ENCODE data around the gene SORT1.

Gene SORT1

GRCh38 chr1:109272831-109273547 is 124.7 kb downstream of the SORT1 start:
- peak; percentile 60 for DNase-seq (ENCODE audit: low spot score)

DNA sequence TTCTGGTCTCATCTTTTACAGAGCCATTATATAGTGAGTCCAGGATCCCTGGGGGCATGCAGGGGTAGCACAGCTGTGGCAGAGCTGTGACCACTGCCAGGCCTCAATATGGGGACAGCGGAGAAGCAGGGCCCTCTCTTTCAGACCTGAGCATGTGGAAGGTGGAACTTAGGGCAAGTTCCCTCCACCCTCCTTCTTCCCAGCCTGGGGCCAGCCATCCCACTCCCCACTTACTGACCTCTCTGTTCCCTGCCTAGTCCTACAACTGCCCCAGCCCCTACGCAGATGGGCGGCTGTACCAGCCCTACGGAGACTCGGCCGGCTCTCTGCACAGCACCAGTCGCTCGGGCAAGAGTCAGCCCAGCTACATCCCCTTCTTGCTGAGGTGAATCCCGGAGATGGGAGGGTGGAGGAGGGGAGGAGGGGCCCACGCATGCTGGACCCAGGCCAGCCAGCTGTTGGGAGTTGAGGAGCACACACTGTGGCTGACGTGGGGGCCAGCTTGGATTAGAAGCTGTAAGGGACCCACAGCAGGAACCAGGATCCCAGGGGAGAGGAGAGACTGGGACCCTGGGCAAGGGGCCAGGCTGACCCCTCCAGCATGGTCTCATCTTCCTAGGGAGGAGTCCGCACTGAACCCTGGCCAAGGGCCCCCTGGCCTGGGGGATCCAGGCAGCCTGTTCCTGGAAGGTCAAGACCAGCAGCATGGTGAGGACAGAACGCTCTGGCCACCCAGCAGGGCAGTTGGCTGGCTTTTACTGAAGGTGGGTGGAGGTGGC is 125.5 kb downstream of the SORT1 start:
- no peak for DNase-seq (ENCODE audit: low spot score)

- no peak for DNase-seq (ENCODE audit: low spot score)
Observed at GRCh38 chr1:109271458-109271857, 126.3 kb downstream of the SORT1 start.

DNA sequence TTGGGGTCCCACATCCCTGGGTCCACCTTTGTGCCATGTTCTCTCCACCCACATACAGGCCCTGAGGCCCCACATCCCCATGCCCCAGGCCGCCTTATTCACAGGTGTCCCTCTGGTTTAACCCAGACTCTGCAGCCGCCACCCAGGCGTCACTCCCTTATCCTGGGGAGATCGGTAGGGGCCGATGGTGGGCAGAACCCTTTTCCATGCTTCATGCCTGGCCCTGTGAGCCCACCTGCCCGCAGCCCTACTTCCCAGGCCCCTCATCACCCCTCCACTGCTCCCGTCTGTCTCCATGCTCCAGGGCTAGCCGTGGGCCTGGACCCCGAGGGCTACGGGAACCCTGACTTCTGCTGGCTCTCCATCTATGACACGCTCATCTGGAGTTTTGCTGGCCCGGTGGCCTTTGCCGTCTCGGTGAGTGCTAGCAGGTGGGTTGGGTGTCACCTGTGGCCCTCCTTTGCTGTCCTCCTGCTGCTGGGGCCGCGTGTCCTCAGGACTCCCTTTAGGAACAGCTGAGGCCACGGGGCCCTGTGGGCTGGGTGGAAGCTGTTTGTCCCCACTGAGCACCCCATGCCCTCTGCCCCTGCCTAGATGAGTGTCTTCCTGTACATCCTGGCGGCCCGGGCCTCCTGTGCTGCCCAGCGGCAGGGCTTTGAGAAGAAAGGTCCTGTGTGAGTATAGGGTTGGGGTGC is 126.9 kb downstream of the SORT1 start:
- DNase-seq (ENCODE audit: low spot score) = no peak

DNA sequence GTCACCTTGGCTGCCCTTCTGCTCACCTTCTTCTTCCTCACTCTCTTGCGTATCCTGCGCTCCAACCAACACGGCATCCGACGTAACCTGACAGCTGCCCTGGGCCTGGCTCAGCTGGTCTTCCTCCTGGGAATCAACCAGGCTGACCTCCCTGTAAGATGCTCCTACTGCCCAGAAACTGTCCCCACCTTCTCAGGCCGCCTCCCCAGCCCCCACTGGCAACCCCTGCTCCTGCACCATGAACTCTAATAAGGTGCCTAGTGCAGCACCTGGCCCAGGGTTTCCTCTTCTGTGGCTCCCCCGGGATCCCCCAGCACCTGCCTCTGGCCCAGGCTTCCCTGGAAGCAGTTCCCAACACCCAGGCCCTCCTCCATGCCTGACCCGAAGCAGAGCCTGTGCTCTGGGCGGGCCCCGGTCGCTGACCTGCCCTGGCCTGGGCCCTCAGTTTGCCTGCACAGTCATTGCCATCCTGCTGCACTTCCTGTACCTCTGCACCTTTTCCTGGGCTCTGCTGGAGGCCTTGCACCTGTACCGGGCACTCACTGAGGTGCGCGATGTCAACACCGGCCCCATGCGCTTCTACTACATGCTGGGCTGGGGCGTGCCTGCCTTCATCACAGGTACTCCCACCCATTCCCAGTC is 127.6 kb downstream of the SORT1 start:
- no peak for DNase-seq (ENCODE audit: low spot score)

DNA sequence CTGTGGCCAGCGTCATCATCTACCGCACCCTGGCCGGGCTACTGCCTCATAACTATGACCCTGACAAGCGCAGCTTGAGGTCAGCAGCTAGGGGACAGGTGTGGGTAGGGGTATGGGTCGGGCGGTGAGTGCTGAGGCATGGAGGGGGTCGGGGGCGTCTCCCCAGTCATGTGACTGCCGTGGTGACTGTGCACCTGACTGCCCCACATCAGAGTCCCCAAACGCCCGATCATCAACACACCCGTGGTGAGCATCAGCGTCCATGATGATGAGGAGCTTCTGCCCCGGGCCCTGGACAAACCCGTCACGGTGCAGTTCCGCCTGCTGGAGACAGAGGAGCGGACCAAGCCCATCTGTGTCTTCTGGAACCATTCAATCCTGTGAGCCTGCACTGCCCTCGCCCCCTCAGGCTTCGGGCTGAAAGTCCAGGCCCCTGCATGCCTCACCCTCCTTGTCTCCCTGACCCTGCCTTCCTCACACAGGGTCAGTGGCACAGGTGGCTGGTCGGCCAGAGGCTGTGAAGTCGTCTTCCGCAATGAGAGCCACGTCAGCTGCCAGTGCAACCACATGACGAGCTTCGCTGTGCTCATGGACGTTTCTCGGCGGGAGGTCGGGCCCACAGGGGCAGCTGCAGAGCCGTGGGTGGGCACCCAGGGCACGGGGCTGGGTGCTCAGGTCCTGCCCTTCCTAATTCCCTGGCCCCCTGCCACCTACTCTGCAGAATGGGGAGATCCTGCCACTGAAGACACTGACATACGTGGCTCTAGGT is 128.3 kb downstream of the SORT1 start:
- no peak for DNase-seq (ENCODE audit: low spot score)

GRCh38 chr1:109268431-109269211 is 129.1 kb downstream of the SORT1 start:
- no peak for DNase-seq (ENCODE audit: low spot score)

DNA sequence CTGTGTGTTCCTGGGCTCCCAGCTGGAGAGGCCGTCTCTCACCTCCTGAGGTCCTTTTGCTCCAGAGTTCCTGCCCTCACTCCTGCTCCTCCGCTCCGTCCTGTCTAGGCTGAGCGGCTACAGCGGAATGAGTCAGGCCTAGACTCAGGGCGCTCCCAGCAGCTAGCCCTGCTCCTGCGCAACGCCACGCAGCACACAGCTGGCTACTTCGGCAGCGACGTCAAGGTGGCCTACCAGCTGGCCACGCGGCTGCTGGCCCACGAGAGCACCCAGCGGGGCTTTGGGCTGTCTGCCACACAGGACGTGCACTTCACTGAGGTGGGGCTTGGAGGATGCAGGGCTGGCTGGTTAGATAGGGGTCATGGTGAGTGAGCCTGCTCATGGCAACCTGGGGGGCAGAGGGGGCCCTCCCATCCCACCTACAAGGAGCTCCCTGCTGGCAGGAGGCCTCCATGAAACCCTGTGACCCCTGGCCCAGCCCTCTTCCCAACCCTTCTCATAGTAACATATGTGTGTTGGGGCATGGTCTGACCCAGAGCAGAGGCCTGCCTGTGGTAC is 129.9 kb downstream of the SORT1 start:
- no peak for DNase-seq (ENCODE audit: low spot score)

DNA sequence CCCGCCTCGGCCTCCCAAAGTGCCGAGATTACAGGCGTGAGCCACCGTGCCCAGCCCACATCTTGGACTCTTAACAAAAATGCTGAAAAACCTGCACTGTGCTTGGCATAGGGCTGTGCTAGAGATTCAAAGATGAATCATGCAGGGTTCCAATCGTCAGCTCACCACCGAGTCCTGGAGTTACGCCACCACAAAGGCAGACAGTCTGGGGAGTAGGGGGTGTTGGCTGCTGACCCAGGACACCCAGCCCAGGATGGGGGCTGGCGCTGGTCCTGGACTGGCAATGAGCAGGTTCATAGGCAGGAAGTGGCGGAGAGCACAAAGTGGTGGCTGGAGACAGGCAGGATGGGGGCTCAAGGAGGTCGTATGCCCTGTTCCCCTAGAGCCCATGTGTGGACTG is 130.8 kb downstream of the SORT1 start:
- DNase-seq (ENCODE audit: low spot score) = no peak

DNA sequence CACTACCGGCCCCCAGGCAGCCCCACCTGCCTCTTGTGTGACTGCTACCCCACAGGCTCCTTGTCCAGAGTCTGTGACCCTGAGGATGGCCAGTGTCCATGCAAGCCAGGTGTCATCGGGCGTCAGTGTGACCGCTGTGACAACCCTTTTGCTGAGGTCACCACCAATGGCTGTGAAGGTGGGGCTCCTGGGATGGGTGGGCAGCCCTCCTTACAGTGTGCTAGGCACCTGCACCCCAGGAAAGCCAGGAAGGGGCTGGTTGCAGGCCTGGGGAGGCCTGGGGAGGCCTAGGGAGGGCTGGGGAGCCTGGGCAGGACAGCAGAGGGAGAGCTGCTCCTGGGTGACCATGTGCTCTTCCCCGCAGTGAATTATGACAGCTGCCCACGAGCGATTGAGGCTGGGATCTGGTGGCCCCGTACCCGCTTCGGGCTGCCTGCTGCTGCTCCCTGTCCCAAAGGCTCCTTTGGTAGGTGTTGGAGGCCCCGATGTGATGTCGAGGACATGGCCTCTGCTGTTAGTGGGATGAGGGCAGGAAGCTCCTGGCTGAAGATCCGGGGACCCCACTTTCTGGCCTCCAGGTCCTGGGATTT is 131.9 kb downstream of the SORT1 start:
- no peak for DNase-seq (ENCODE audit: low spot score)

DNA sequence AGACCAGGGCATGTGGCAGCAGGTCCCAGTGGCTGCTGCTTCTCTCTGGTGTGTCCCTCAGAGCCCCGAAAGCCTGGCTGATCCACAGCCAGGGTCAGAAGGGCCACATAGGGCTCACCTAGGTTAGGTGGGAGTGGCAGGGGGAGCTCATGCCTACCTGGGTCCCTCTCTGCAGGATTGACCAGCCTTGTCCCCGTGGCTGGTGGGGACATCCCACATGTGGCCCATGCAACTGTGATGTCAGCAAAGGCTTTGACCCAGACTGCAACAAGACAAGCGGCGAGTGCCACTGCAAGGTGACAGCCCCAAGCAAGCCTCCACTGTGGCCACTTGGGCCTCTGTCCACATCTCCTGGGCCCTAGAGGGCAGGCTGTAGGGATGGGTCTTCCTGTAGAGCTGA is 132.7 kb downstream of the SORT1 start:
- no peak for DNase-seq (ENCODE audit: low spot score)

DNA sequence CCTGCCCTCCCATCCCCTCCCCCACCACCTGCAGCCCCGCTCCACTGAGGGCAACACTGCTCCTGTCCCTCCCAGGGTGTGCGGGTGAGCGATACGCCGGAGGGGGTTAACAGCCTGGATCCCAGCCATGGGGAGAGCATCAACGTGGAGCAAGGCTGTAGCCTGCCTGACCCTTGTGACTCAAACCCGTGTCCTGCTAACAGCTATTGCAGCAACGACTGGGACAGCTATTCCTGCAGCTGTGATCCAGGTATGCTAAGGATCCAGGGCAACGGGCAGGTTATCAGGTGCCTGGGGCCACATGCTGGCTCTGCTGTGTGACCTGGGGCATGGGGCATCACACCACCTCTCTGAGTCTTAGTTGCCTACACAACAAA is 133.4 kb downstream of the SORT1 start:
- no peak for DNase-seq (ENCODE audit: low spot score)

DNA sequence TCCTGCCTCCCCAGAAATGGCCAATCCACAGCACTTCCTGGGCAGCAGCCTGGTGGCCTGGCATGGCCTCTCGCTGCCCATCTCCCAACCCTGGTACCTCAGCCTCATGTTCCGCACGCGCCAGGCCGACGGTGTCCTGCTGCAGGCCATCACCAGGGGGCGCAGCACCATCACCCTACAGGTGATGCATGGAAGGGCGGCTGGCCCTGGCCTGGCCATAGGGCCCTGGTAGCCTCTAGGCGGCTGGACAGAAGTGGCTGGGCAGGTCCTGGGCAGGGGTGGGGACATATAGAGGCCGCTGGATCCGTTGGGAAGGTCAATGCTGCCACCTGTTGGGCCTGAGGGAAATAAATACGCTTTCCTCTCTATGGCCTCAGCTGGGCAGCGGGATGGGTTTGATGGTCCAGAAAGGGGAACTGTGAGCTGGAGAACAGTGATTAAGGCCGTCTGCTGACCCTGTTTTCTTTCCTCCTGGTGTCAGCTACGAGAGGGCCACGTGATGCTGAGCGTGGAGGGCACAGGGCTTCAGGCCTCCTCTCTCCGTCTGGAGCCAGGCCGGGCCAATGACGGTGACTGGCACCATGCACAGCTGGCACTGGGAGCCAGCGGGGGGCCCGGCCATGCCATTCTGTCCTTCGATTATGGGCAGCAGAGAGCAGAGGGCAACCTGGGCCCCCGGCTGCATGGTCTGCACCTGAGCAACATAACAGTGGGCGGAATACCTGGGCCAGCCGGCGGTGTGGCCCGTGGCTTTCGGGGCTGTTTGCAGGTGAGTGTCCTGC is 133.9 kb downstream of the SORT1 start:
- peak; percentile 52 for DNase-seq (ENCODE audit: low spot score)

- DNase-seq (ENCODE audit: low spot score) = no peak
Observed at GRCh38 chr1:109263234-109263596, 134.5 kb downstream of the SORT1 start.

- no peak for DNase-seq (ENCODE audit: low spot score)
Observed at GRCh38 chr1:109262231-109263055, 135.3 kb downstream of the SORT1 start.

DNA sequence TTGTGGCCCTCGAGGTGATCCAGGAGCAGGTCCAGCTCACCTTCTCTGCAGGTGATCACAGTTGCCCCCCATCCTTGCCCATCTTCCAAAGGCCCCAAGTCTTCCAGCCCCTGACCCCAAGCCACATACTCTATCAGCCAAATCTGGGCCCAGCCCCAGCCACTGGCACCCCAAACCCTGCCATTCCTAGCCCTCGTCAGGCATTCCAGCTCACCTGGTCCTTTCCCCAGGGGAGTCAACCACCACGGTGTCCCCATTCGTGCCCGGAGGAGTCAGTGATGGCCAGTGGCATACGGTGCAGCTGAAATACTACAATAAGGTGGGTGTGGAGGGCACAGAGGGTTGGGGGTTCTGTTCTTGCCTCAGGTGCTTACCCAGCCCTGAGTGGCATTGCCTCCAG is 136.1 kb downstream of the SORT1 start:
- no peak for DNase-seq (ENCODE audit: low spot score)

GRCh38 chr1:109261006-109261405 is 136.7 kb downstream of the SORT1 start:
- DNase-seq (ENCODE audit: low spot score) = no peak

GRCh38 chr1:109259674-109260557 is 137.8 kb downstream of the SORT1 start:
- DNase-seq (ENCODE audit: low spot score) = no peak

Data from LoVo (cell line).